Transverse colon (tissue), 4 donors: ENCODE measurements around the gene RASGRP1. TPM values are rescaled to one million over a fixed set of nuclear protein-coding genes. Genes with fewer than 3 reads are reported as not detected.
"Not testable (repeated sequence)": the region's sequence is repeated elsewhere in the genome, so short reads cannot be mapped to it uniquely, and the experiment has no call there.

ENCODE experiments used
- DNase-seq: peaks from one replicate; pipeline ENCODE4 v3.0.0-alpha.2; 2019
- H3K27ac ChIP-seq, 4 donors: fragments of 200-600 bp; sonication (generic); 2 replicates each; pipeline ENCODE4 v1.5.1; 2016 to 2018; ENCODE audit warnings: inconsistent platforms in 4 of 4
- H3K27me3 ChIP-seq: fragments of 200-600 bp; sonication (generic); 2 replicates; pipeline ENCODE4 v1.5.1; 2017; ENCODE audit warnings: inconsistent platforms
- H3K36me3 ChIP-seq, 4 donors: fragments of 200-600 bp; sonication (generic); 2 replicates each; pipeline ENCODE4 v1.5.1; 2017 to 2019; ENCODE audit warnings: inconsistent platforms in 4 of 4
- H3K4me1 ChIP-seq, 4 donors: fragments of 200-600 bp; sonication (generic); 2 replicates each; pipeline ENCODE4 v1.5.1; 2017 to 2020; ENCODE audit warnings: inconsistent platforms in 4 of 4
- H3K4me3 ChIP-seq, 4 donors: fragments of 200-600 bp; sonication (generic); 1 replicate in 1 of 4; 2 replicates in 3 of 4; pipeline versions ENCODE4 v1.5.1 to v1.6.1; 2017 to 2019; ENCODE audit warnings: inconsistent platforms in 4 of 4
- H3K9me3 ChIP-seq, 2 donors: fragments of 200-600 bp; sonication (generic); 2 replicates each; pipeline ENCODE4 v1.5.1; 2017 to 2019; ENCODE audit warnings: inconsistent platforms in 2 of 2
- CTCF ChIP-seq, 5 experiments: fragments of 200-600 bp in 3 of 5; fragments of 450-650 bp in 2 of 5; sonication (generic) in 3 of 5; IDR thresholded peaks; 1 replicate in 2 of 5; 2 replicates in 3 of 5; pipeline ENCODE4 v1.5.1; 2016 to 2017; ENCODE audit warnings: antibody characterized with exemption in 5 of 5, inconsistent platforms in 3 of 5, mild to moderate bottlenecking in 2 of 5, moderate library complexity in 1 of 5
- EP300 ChIP-seq: sonication (generic); formaldehyde crosslinking; IDR thresholded peaks from one replicate; pipeline ENCODE4 v1.6.1; 2017; ENCODE audit warnings: antibody characterized with exemption, low read depth
- POLR2A ChIP-seq: fragments of 450-650 bp; IDR thresholded peaks from one replicate; pipeline ENCODE4 v1.6.1; 2016; ENCODE audit warnings: antibody characterized with exemption, mild to moderate bottlenecking, moderate library complexity
- POLR2AphosphoS5 ChIP-seq, 3 donors: sonication (generic); formaldehyde crosslinking; IDR thresholded peaks; one replicate each; pipeline ENCODE4 v1.6.1; 2016; ENCODE audit warnings: antibody characterized with exemption in 3 of 3
- whole genome bisulfite sequencing, 2 donors: methylation state at CpG; one replicate each; pipeline ENCODE4 v1.1.5; 2018; ENCODE audit warnings: low coverage in 1 of 2; 5-methylcytosine and 5-hydroxymethylcytosine counted together
- in situ Hi-C, 4 donors: fragments of 200-750 bp; cut with MboI; loops; one replicate each; pipeline versions ENCODE4 v1.15.0 to v1.15.1; 2017; ENCODE audit warnings: low sequenced_read_pairs in 3 of 4, low pct_ligation_motif_present in 1 of 4, low pct_unique_long_range_greater_than_20kb in 1 of 4
- intact Hi-C: fragments of 100-400 bp; cut with DNase I; formaldehyde crosslinking; loops from one replicate; pipeline ENCODE4 v1.15.1; 2023; ENCODE audit warnings: low total_unique reads
- total RNA-seq, 4 donors: library from RNA; depleted of rRNA; stranded (reverse); fragments of >200 nt; gene quantifications; one replicate each; pipeline ENCODE4 v1.1.0, GENCODE V29; 2016

RASGRP1 gene
- total RNA-seq, 4 donors from 2014 or later: 0.40 to 10.8 (median 2.3) TPM

DNA sequence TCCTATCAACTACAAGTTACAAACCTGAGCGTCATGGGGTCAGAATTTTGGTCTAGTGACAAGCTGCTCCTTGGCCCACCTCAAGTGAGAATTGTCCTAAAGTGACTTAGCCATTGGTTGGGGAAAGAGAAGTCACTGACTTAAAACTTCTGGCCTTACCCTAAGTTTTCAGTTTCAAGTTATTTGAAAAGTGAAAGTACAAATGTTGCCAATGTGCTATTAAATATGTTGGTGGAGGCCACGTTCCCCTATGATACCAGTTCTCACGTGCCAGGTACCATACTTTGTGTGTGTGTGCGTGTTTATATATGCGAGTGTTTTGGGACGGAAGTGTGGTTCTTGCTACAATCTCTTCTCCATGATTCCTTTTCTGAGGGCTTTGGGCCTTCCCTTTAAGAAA, 22.6 kb upstream of the RASGRP1 start:
- H3K36me3 ChIP-seq: no peaks in the 10 kb centered on the region
- no peak for DNase-seq
- no peaks in the 10 kb centered on the region for H3K9me3 ChIP-seq
- intact Hi-C loops: no loop called here
- 63 to 71% methylated on average over 6 of the region's 6 CpGs for WGBS, 2 donors
- H3K27me3 ChIP-seq: no peaks in the 10 kb centered on the region
- H3K4me1 ChIP-seq: no peaks in the 10 kb centered on the region
- in situ Hi-C loops: no loop called here
- H3K4me3 ChIP-seq: no peak overlapping the region
- TF ChIP-seq CTCF (IDR thresholded peaks at IDR 0.05) (no peak), EP300 (no peak), POLR2AphosphoS5 (IDR thresholded peaks at IDR 0.05) (no peak), POLR2A (no peak)
- no peak overlapping the region for H3K27ac ChIP-seq

- in situ Hi-C loops, DNase-seq, H3K4me1 ChIP-seq, H3K36me3 ChIP-seq, H3K4me3 ChIP-seq, H3K27ac ChIP-seq, H3K9me3 ChIP-seq, H3K27me3 ChIP-seq, intact Hi-C loops: not testable (repeated sequence)
- WGBS, 2 donors: 94 to 97% methylated on average over 2 of the region's 2 CpGs
Measured at GRCh38 chr15:38586005-38586404, 21.4 kb upstream of the RASGRP1 start.

GRCh38 chr15:38578626-38579025, 14.0 kb upstream of the RASGRP1 start:
- no peak overlapping the region for H3K27ac ChIP-seq
- TF ChIP-seq POLR2A: no peak
- no peak for TF ChIP-seq EP300
- TF ChIP-seq CTCF (IDR thresholded peaks at IDR 0.05): no peak
- no peak for TF ChIP-seq POLR2AphosphoS5 (IDR thresholded peaks at IDR 0.05)
- H3K9me3 ChIP-seq: no peaks in the 10 kb centered on the region
- no peaks in the 10 kb centered on the region for H3K27me3 ChIP-seq
- H3K4me1 ChIP-seq: no peaks in the 10 kb centered on the region
- intact Hi-C loops: no loop called here
- 80 to 91% methylated on average over 1 to 3 of the region's 3 CpGs for WGBS, 2 donors
- in situ Hi-C loops: no loop called here
- H3K36me3 ChIP-seq: no peaks in the 10 kb centered on the region
- no peak for DNase-seq
- H3K4me3 ChIP-seq: no peak overlapping the region

GRCh38 chr15:38577424-38577987, 12.9 kb upstream of the RASGRP1 start:
- TF ChIP-seq EP300 (no peak), POLR2A (no peak), CTCF (IDR thresholded peaks at IDR 0.05) (no peak)
- DNase-seq: no peak
- H3K36me3 ChIP-seq: no peaks in the 10 kb centered on the region
- H3K27ac ChIP-seq: no peak overlapping the region
- no peaks in the 10 kb centered on the region for H3K27me3 ChIP-seq
- intact Hi-C loops (no loop called here), in situ Hi-C loops (no loop called here)
- no peak overlapping the region for H3K4me3 ChIP-seq
- no peaks in the 10 kb centered on the region for H3K9me3 ChIP-seq
- WGBS, 2 donors: 79 to 92% methylated on average over 5 to 7 of the region's 7 CpGs
- H3K4me1 ChIP-seq: no peaks in the 10 kb centered on the region

GRCh38 chr15:38576837-38577236, 12.2 kb upstream of the RASGRP1 start:
- Histone ChIP-seq H3K36me3 (no peaks in the 10 kb centered on the region), H3K4me1 (no peaks in the 10 kb centered on the region), H3K27me3 (no peaks in the 10 kb centered on the region), H3K9me3 (no peaks in the 10 kb centered on the region), H3K4me3 (no peak overlapping the region), H3K27ac (no peak overlapping the region)
- intact Hi-C loops: no loop called here
- no peak for TF ChIP-seq EP300
- TF ChIP-seq POLR2A: no peak
- TF ChIP-seq POLR2AphosphoS5 (IDR thresholded peaks at IDR 0.05): no peak
- no peak for TF ChIP-seq CTCF (IDR thresholded peaks at IDR 0.05)
- no peak for DNase-seq
- in situ Hi-C loops: no loop called here
- 98 to 100% methylated on average over 2 to 3 of the region's 3 CpGs for WGBS, 2 donors
